Choroid plexus epithelial cell (primary cell): Measurements from ENCODE around the gene PRRT1B.
A peak's percentile ranks its signal among the peaks of the same experiment; 100 is the strongest.

Experiments used
- DNase-seq: peaks from one replicate; pipeline ENCODE4 v3.0.0-alpha.2; 2010; ENCODE audit warnings: low read depth
- H3K4me3 ChIP-seq: 2 replicates; pipeline ENCODE4 v1.5.1; 2011; ENCODE audit warnings: low read depth, mild to moderate bottlenecking, control low read depth, low read length, moderate library complexity
- CTCF ChIP-seq: conservative IDR thresholded peaks from 2 replicates; pipeline ENCODE4 v1.5.1; 2011; ENCODE audit warnings: low read depth, mild to moderate bottlenecking, control low read depth, inconsistent platforms, low read length, moderate library complexity

The PRRT1B gene

GRCh38 chr9:131606896-131607567 lies 61.7 kb downstream of the PRRT1B start:
- DNase-seq: no peak
- no peak overlapping the region for H3K4me3 ChIP-seq
- TF ChIP-seq CTCF: no peak

- no peak overlapping the region for H3K4me3 ChIP-seq
- no peak for DNase-seq
- TF ChIP-seq CTCF: no peak
Observed at GRCh38 chr9:131607591-131607990, 62.3 kb downstream of the PRRT1B start.

- no peak for TF ChIP-seq CTCF
- peak; percentile 93 for DNase-seq
- H3K4me3 ChIP-seq: peak overlapping the region; percentile 40
Observed at GRCh38 chr9:131608493-131609037, 63.2 kb downstream of the PRRT1B start.
